HG03354 (cell line): ENCODE measurements around the gene PTPN9.
"Not testable (repeated sequence)": the region's sequence is repeated elsewhere in the genome, so short reads cannot be mapped to it uniquely, and the experiment has no call there.

ENCODE experiments used
- ATAC-seq: cut with Tn5 transposase; IDR thresholded peaks from one replicate; pipeline ENCODE4 v1.9.1; 2021; ENCODE audit warnings: mild to moderate bottlenecking; ENCODE audit not compliant: unreplicated experiment, poor library complexity, severe bottlenecking

The PTPN9 gene

GRCh38 chr15:75533945-75534344 is 45.2 kb downstream of the PTPN9 start:
- ATAC-seq = no peak

- ATAC-seq = no peak
Observed at GRCh38 chr15:75532413-75533250, 46.5 kb downstream of the PTPN9 start.

- no peak for ATAC-seq
Observed at GRCh38 chr15:75531041-75531450, 48.1 kb downstream of the PTPN9 start.

- no peak for ATAC-seq
Observed at GRCh38 chr15:75530169-75530568, 48.9 kb downstream of the PTPN9 start.

GRCh38 chr15:75525756-75526155 is 53.4 kb downstream of the PTPN9 start:
- not testable (repeated sequence) for ATAC-seq

GRCh38 chr15:75523011-75523410 is 56.1 kb downstream of the PTPN9 start:
- no peak for ATAC-seq

GRCh38 chr15:75517233-75517632 is 61.9 kb downstream of the PTPN9 start:
- ATAC-seq = no peak

GRCh38 chr15:75508840-75509532 is 70.1 kb downstream of the PTPN9 start:
- ATAC-seq = no peak

- no peak for ATAC-seq
Observed at GRCh38 chr15:75502360-75502759, 76.8 kb downstream of the PTPN9 start.

GRCh38 chr15:75493732-75494131 is 85.4 kb downstream of the PTPN9 start:
- no peak for ATAC-seq

GRCh38 chr15:75483961-75484360 is 95.2 kb downstream of the PTPN9 start:
- ATAC-seq = no peak

- not testable (repeated sequence) for ATAC-seq
Observed at GRCh38 chr15:75483556-75483955, 95.6 kb downstream of the PTPN9 start.

- ATAC-seq = no peak
Observed at GRCh38 chr15:75483106-75483505, 96.0 kb downstream of the PTPN9 start.

- not testable (repeated sequence) for ATAC-seq
Observed at GRCh38 chr15:75480463-75480862, 98.7 kb downstream of the PTPN9 start.

- no peak for ATAC-seq
Observed at GRCh38 chr15:75479670-75480069, 99.4 kb downstream of the PTPN9 start.

- not testable (repeated sequence) for ATAC-seq
Observed at GRCh38 chr15:75477094-75477493, 102.0 kb downstream of the PTPN9 start.

- ATAC-seq = no peak
Observed at GRCh38 chr15:75468913-75469598, 110.1 kb downstream of the PTPN9 start.

GRCh38 chr15:75460646-75461045 is 118.5 kb downstream of the PTPN9 start:
- ATAC-seq = no peak

GRCh38 chr15:75459581-75459980 is 119.5 kb downstream of the PTPN9 start:
- no peak for ATAC-seq

- ATAC-seq = no peak
Observed at GRCh38 chr15:75456710-75457109, 122.4 kb downstream of the PTPN9 start.
